NOMO-1 (cell line): ENCODE data around the gene SOCS2.
"Not testable (repeated sequence)": the region's sequence is repeated elsewhere in the genome, so short reads cannot be mapped to it uniquely, and the experiment has no call there.

Experiments
- DNase-seq, 2 experiments: peaks; one replicate each; lab custom pipeline; 2025; ENCODE audit not compliant: unreplicated experiment in 2 of 2; lab: John Stamatoyannopoulos, UW

SOCS2 gene, protein sequence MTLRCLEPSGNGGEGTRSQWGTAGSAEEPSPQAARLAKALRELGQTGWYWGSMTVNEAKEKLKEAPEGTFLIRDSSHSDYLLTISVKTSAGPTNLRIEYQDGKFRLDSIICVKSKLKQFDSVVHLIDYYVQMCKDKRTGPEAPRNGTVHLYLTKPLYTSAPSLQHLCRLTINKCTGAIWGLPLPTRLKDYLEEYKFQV

DNA sequence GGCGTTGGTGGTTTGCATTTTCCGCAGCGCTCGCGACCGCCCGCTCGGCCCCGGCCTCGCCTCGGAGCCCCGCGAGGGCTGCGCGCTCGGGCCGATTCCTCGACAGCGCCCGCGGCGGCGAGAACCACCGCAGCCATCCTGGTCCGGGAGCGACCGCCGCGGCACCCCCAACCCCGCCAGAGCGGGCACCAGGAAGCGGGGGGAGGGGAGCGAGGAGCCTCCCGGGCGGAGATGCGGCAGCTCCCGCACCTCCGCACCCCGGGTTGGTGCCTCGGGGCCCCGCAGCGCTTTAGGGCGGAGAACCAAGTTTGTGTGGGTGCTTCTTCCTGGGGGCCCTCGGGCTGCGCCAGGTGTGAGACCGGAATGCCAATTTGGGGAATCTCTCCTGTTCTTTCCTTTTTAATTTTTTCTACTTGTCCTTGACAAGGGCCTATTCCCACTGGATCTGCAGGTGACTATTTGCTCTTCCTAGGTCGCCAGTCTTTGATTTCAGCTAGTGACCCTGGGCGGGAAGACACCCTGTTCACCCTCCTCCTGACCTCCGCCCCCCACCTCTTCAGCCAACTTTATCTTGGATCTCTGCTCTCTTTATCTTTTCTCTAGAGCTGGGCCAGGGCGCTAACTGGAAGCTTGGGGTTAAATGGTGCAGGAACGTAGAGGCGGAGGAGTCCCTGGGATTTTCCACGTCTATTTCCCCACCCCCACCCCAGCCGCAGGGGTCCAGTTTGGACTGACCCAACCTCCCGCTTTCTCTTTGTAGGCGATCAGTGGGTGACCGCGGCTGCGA lies at the start of gene SOCS2:
TSS of gene SOCS2 (plus strand) at position 751 of the 787 bp plus-strand sequence. CDS start 223 bp downstream, outside the sequence.
- DNase-seq, result no peak

DNA sequence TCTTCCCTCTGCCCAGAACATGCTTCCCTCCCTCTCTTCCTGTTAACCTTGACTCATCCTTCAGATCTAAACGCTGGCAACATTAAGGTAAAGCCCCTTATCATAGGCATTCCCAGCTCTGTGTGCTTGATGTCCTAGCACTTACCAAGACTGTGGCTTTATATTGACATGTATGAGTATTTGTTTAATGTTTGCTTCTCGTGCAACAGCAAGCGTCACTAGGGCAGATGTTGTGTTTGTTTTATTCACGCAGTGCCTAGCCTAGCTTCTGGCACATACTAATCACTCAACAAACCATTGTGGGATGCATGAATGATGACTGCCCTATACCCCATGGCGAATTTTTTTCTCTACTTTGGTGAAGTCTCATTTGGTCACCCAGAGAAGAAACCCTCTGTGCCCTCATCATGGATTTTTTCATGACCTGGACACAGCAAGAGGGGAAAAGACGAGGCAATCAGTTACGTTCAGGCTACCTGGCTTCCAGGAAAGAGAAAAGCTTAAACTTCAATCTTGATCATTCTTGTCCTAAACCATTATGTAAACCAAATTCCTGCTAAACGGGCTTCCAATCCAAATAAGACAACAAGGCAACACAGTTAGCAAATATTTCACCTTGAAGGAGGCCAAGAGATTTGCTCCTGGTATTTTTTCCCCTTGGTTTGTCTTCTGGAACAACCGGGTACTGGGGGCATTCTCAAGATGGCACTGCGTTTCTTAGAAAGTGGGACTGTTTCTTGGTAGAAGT lies 47.9 kb upstream of the SOCS2 start:
- no peak for DNase-seq

- no peak for DNase-seq
Observed at GRCh38 chr12:93526786-93527428, 45.6 kb upstream of the SOCS2 start.

DNA sequence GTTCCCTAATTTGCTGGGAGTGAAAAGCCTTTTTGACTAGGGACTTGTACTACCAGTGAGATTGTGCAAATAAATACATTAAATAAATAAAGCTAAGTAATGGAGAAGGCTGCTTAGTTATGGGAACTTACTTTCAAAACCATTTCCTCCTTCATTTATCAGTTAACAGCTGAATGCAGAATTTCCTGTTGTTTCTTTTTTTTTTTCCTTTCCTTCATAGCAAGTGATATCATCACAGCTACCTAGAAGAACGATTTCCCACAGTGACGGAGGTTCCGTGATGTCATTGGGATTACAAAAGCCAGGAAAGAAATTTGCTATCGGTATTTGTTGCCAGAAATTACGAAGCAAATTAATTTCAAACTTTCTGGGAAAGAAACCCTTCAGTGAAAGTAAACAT lies 42.1 kb upstream of the SOCS2 start:
- no peak for DNase-seq

GRCh38 chr12:93533310-93533709 lies 39.2 kb upstream of the SOCS2 start:
- DNase-seq, result no peak

GRCh38 chr12:93536111-93536765 lies 36.2 kb upstream of the SOCS2 start:
- DNase-seq, result no peak

GRCh38 chr12:93536766-93537488 lies 35.5 kb upstream of the SOCS2 start:
- no peak for DNase-seq

GRCh38 chr12:93537769-93538168 lies 34.7 kb upstream of the SOCS2 start:
- no peak for DNase-seq

DNA sequence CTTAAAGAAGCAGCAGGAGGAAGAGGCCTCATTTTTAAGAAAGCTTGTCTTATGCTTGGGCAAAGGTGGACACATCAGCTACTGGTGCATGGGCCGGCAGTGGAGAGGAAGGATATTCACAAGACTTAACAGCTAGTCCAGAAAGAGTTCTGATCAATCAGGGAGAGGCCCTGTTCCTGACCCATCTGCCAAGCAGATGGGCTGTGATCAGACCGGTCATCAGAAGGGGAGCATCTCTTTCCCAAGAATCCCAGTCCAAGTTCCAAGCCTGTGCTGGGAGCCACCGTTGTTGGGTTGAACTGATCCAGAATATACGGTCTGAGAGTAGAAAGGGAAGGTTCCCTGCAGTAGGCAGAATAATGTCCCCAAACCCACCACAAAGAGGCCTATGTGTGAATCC lies 32.7 kb upstream of the SOCS2 start:
- DNase-seq, result no peak

DNA sequence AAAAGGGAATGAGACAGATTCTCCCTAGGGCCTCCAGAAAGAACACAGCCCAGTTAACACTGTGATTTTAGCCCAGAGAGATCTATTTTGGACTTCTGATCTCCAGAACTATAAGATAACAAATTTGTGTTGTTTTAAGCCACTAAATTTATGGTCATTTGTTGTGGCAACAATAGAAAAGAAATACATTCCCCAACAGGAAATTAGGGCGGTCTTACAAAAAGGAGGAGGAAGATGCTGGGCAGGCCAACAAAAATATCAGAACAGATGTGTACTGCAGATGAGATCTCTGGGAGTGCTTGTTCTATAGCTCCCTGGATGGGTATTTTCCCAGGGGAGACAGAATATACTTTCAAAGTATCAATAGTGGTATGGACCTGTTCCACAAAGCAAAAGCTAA lies 32.0 kb upstream of the SOCS2 start:
- no peak for DNase-seq

DNA sequence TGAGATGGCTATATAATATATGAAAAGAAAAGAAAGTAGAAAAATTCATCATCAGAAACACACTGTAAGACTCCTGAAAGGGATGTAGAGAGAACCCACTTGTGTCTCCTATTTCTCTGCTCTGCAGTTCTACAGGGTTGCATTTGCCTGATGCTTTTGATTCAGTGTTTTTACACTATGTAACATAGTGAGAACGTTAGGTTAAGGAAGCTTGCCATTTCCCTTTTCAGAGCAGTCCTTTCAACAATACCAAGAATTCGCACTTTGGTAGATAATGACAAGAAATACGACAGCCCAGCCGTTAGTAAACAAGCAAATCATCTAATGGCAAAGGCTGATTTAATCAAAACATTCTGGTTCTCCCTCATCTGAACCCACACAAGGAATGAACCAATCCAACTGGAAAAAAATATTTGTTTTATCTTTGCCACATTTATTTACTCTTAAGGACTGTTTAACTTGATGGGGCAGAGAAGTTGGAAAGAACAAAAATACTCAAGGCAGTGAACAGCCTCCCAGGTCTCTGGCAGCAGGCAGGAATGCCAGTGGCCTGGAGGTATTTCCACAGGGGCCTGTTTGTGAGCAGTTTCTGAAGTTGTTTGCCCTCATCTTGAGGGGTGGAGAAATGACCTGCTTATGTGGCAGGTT lies 30.8 kb upstream of the SOCS2 start:
- no peak for DNase-seq

DNA sequence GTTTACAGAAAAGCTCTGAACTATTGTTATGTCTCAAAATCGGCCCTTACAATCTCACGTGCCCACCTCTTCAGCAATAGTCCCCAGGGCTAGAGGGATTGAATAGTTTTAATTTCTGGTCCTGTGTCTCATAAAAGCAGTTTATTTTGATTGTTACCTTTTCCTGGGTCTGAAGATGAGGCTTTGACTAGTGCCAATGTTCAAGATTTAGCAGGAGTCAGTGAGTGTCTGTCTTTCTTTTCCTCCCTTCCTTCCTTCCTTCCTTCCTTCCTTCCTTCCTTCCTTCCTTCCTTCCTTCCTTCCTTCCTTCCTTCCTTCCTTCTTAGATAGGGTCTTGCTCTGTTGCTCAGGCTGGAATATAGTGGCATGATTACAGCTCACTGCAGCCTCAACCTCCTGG lies 24.7 kb upstream of the SOCS2 start:
- DNase-seq, result no peak

DNA sequence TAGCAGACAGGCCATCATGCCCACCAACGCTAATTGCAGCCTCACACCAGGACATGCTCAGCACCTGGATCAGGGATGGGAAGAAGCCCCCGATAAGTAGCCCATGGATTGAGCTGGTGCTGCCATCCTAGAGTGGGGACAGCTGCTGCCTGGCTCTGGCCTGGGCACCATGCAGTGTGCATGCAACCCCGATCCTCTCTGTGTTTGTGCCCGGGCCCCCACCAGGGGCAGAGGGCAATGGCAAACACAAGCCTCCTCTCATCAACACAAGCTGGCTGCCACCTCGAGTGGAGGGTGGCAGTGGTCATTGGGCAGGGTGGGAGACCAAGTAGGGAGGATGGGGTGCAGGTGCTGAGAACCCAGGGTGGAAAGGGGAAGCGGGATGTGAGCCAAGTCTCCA lies 23.3 kb upstream of the SOCS2 start:
- no peak for DNase-seq

DNA sequence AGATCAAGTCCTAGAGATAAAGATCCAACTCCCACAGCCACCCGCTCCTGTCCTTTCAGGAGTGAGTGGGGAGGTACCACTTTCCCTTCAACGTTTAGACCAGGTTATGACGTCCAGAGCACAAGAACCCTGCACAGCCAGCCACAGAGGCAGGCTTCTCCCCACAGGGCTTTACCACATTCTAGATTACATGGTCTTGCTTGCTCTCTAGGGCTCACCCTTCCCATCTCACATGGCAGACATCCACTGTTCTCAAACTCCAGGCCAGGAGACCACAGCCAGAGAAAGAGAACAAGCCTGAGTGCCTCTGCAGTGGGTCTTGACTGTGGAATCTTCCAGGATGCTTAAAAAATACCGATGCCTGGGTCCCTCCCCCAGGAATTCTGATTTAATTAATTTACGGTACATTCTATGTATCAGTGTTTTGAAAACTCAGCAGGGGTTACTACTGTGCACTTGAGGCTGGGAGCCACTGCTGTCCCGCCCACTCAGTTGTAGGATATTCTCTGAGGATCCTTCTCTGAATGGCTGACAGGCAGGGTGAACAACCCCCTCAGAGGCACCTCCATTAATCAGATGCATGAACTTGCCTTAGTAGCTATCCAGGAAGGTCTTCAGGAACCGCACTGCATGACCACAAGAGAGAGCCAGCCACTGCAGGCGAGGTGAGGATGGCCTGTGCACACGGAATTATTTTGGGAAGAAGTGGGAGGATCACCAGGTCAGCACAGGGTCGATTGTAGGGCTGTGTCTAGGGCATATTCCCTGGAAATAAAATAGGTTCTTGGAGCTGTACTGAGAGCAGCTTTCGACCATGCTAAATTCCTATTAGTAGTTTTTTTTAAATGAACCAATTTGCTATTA lies 21.5 kb upstream of the SOCS2 start:
- no peak for DNase-seq

- DNase-seq, result no peak
Observed at GRCh38 chr12:93552427-93552826, 20.0 kb upstream of the SOCS2 start.

DNA sequence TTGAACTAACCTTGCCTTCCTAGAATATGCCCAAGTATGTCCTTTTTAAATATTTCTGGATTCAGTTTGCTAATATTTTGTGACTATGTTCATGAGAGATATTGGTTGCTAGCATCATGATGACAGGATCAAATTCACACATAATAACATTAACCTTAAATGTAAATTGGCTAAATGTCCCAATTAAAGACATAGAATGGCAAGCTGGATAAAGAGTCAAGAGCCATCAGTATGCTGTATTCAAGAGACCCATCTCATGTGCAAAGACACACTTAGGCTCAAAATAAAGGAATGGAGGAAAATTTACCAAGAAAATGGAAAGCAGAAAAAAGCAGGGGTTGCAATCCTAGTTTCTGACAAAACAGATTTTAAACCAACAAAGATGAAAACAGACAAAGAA lies 14.6 kb upstream of the SOCS2 start:
- DNase-seq, result not testable (repeated sequence)

DNA sequence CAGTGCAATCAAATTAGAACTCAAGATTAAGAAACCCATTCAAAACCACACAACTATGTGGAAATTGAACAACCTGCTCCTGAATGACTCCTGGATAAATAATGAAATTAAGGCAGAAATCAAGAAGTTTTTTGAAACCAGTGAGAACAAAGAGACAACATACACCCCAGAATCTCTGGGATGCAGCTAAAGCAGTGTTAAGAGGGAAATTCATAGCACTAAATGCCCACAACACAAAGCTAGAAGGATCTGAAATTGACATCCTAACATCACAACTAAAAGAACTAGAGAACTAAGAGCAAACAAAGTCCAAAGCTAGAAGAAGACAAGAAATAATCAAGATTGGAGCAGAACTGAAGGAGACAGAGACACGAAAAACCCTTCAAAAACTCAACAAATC lies 13.8 kb upstream of the SOCS2 start:
- DNase-seq, result not testable (repeated sequence)

GRCh38 chr12:93563807-93564538 lies 8.5 kb upstream of the SOCS2 start:
- no peak for DNase-seq
